ENCODE results near the gene GPR87.

- TF ChIP-seq CTCF (IDR thresholded peaks at IDR 0.05; ENCODE audit: poor library complexity): no peak
- TF ChIP-seq EZH2phosphoT487 (IDR thresholded peaks at IDR 0.05; ENCODE audit: low read depth, severe bottlenecking, unreplicated experiment): no peak
Observed at GRCh38 chr3:151283907-151284461, 32.6 kb downstream of the GPR87 start.
